Panc1 (cell line): ENCODE data around the gene SESTD1. TPM values are rescaled to one million over a fixed set of nuclear protein-coding genes. Genes with fewer than 3 reads are reported as not detected.
A peak's percentile ranks its signal among the peaks of the same experiment; 100 is the strongest.

Experiments
- ATAC-seq: fragments of 200-7000 bp; cut with Tn5 transposase; 2 replicates; pipeline ENCODE4 v1.9.1; 2020; ENCODE audit warnings: mild to moderate bottlenecking, moderate library complexity
- Bru-seq: library from RNA; stranded (reverse); fragments of 400-500 nt; gene quantifications from one replicate; lab custom pipeline; 2021; lab: Mats Ljungman, UMichigan
- BruChase-seq, 2 experiments: library from RNA; stranded (reverse); fragments of 400-500 nt; gene quantifications; one replicate each; lab custom pipeline; 2021; lab: Mats Ljungman, UMichigan
- BruUV-seq: library from RNA; stranded (reverse); fragments of 400-500 nt; replicated peaks from 2 replicates; lab custom pipeline; 2021; lab: Mats Ljungman, UMichigan
- CTCF ChIA-PET: fragments of 300-600 bp; sonication (Branson Sonifier 250); formaldehyde crosslinking; loops from one replicate; lab custom pipeline; 2022; ENCODE audit warnings: antibody characterized with exemption; lab: Charles Lee
- POLR2A ChIA-PET: fragments of 300-600 bp; sonication (Branson Sonifier 250); formaldehyde crosslinking; loops from one replicate; lab custom pipeline; 2022; ENCODE audit warnings: antibody characterized with exemption; lab: Charles Lee
- DNase-seq: peaks from one replicate; pipeline ENCODE4 v3.0.0-alpha.2; 2010; ENCODE audit warnings: low read depth, low spot score
- H3K27ac ChIP-seq: 2 replicates; pipeline ENCODE4 v1.5.1; 2011; ENCODE audit warnings: mild to moderate bottlenecking, low read length, inconsistent platforms
- H3K27me3 ChIP-seq: fragments of 200-500 bp; sonication (Bioruptor generic); 2 replicates; pipeline ENCODE4 v1.6.0; 2014; ENCODE audit warnings: low read length, inconsistent platforms; ENCODE audit not compliant: control insufficient read depth, insufficient read depth
- H3K36me3 ChIP-seq: fragments of 200-500 bp; sonication (Bioruptor generic); 2 replicates; pipeline ENCODE4 v1.5.1; 2014; ENCODE audit warnings: inconsistent platforms, mild to moderate bottlenecking, low read length, moderate library complexity; ENCODE audit not compliant: control insufficient read depth, insufficient read depth
- H3K4me1 ChIP-seq: 2 replicates; pipeline ENCODE4 v1.5.1; 2011; ENCODE audit warnings: inconsistent platforms, mild to moderate bottlenecking, low read length, moderate library complexity; ENCODE audit not compliant: control insufficient read depth, insufficient read depth
- H3K4me3 ChIP-seq, 2 experiments: 2 replicates each; pipeline ENCODE4 v1.5.1; 2011 to 2012; ENCODE audit warnings: low read depth in 2 of 2, low read length in 2 of 2, mild to moderate bottlenecking in 2 of 2, inconsistent platforms in 1 of 2, moderate library complexity in 1 of 2
- H3K9me3 ChIP-seq: fragments of 200-500 bp; sonication (Bioruptor generic); 2 replicates; pipeline ENCODE4 v1.5.1; 2014; ENCODE audit warnings: low read depth, mild to moderate bottlenecking, inconsistent platforms, low read length, moderate library complexity; ENCODE audit not compliant: control insufficient read depth, insufficient read depth
- CTCF ChIP-seq: fragments of 450-650 bp; IDR thresholded peaks from 2 replicates; pipeline ENCODE4 v1.5.1; 2017; ENCODE audit warnings: mild to moderate bottlenecking
- POLR2AphosphoS5 ChIP-seq: IDR thresholded peaks from 2 replicates; pipeline ENCODE4 v1.6.1; 2012; ENCODE audit warnings: mild to moderate bottlenecking, low read depth, low read length, moderate library complexity
- REST ChIP-seq, 2 experiments: IDR thresholded peaks; 2 replicates each; pipeline ENCODE4 v1.6.1; 2011 to 2012; ENCODE audit warnings: low read depth in 2 of 2, control low read depth in 1 of 2, low read length in 1 of 2, mild to moderate bottlenecking in 1 of 2, moderate library complexity in 1 of 2; ENCODE audit not compliant: insufficient read depth in 1 of 2
- SIN3A ChIP-seq: IDR thresholded peaks from 2 replicates; pipeline ENCODE4 v1.6.1; 2012; ENCODE audit warnings: low read depth, mild to moderate bottlenecking, low read length, moderate library complexity, borderline replicate concordance; ENCODE audit not compliant: insufficient read depth
- TCF7L2 ChIP-seq: IDR thresholded peaks from 2 replicates; pipeline ENCODE4 v1.6.1; 2011; ENCODE audit warnings: mild to moderate bottlenecking, low read depth, low read length, inconsistent platforms
- in situ Hi-C: cut with HindIII; loops from 2 replicates; pipeline ENCODE4 v1.10.0; 2016; ENCODE audit warnings: low sequenced_read_pairs, low pct_unique_long_range_greater_than_20kb
- intact Hi-C: fragments of 100-400 bp; cut with micrococcal nuclease; formaldehyde crosslinking; loops from one replicate; pipeline ENCODE4 v1.10.0; 2022; ENCODE audit not compliant: unreplicated experiment
- long read RNA-seq: library from polyadenylated mRNA; unstranded; transcript quantifications from one replicate; pipeline ENCODE4 v2.0.0, GENCODE V29; 2021; ENCODE audit not compliant: unreplicated experiment
- polyA plus RNA-seq: library from polyadenylated mRNA; unstranded; fragments of >200 nt; gene quantifications from one replicate; pipeline ENCODE4 v1.2.1, GENCODE V29; 2012; ENCODE audit warnings: missing spikeins; ENCODE audit not compliant: insufficient read length
- total RNA-seq: library from RNA; stranded (reverse); gene quantifications from one replicate; pipeline ENCODE4 v1.2.1, GENCODE V29; 2021; ENCODE audit not compliant: unreplicated experiment

Gene SESTD1
- total RNA-seq (31.3 TPM), Bru-seq, nascent RNA (percentile 79 among the genes with signal in this experiment), BruChase-seq, experiment 1, labeled RNA remaining after a 2-hour chase (percentile 63 among the genes with signal in this experiment), BruChase-seq, experiment 2, labeled RNA remaining after a 6-hour chase (percentile 61 among the genes with signal in this experiment)
- 14.9 TPM for polyA plus RNA-seq
- long read RNA-seq, full-length matches to known transcripts, result 25 of 33 reads
- long read RNA-seq, partial matches to known transcripts, result 0 of 33 reads
- long read RNA-seq, other reads (novel, unspliced or antisense), result 8 of 33 reads

- POLR2A ChIA-PET, result no interaction called here
- H3K27me3 ChIP-seq, result no peaks in the 10 kb centered on the region
- no peaks in the 10 kb centered on the region; the same call in 1 of the 2 replicates for H3K36me3 ChIP-seq
- H3K9me3 ChIP-seq, result no peaks in the 10 kb centered on the region
- DNase-seq, result no peak
- in situ Hi-C loops (no loop called here), intact Hi-C loops (no loop called here)
- peak within 1 kb of the TSS; percentile 78 to 85 for H3K4me3 ChIP-seq
- BruUV-seq, result no TSS peak
- peak; percentile 92 for ATAC-seq
- H3K4me1 ChIP-seq, result peaks cover 6% of the 10 kb centered on the region; the same call in 1 of the 2 replicates
- TF ChIP-seq TCF7L2, result no peak
- TF ChIP-seq POLR2AphosphoS5, result no peak
- no peak for TF ChIP-seq SIN3A
- no peak for TF ChIP-seq CTCF
- no peak for TF ChIP-seq REST (IDR thresholded peaks at IDR 0.05; ENCODE audit: insufficient read depth in 1 of 2, low read depth in 2 of 2, low read length in 1 of 2)
- CTCF ChIA-PET, result no interaction called here
- H3K27ac ChIP-seq, result peak within 1 kb of the TSS; percentile 75
Observed at GRCh38 chr2:179264368-179265081, at the start of gene SESTD1. Gene SESTD1, minus strand, starts transcription at chr2:179264832. Its CDS starts 72,991 bp downstream, at chr2:179191841.

- H3K4me1 ChIP-seq, result no peaks in the 10 kb centered on the region
- H3K9me3 ChIP-seq, result no peaks in the 10 kb centered on the region
- in situ Hi-C loops (no loop called here), intact Hi-C loops (no loop called here)
- no peak overlapping the region for H3K4me3 ChIP-seq
- DNase-seq (no peak), ATAC-seq (no peak)
- ChIA-PET CTCF (no interaction called here), POLR2A (no interaction called here)
- H3K36me3 ChIP-seq, result no peaks in the 10 kb centered on the region
- no TSS peak for BruUV-seq
- no peaks in the 10 kb centered on the region for H3K27me3 ChIP-seq
- no peak overlapping the region for H3K27ac ChIP-seq
- no peak for TF ChIP-seq TCF7L2
- no peak for TF ChIP-seq CTCF
- TF ChIP-seq REST (IDR thresholded peaks at IDR 0.05; ENCODE audit: insufficient read depth in 1 of 2, low read depth in 2 of 2, low read length in 1 of 2), result no peak
- TF ChIP-seq SIN3A, result no peak
- no peak for TF ChIP-seq POLR2AphosphoS5
Observed at GRCh38 chr2:179313057-179313456, 48.4 kb upstream of the SESTD1 start.
